Heart right ventricle (tissue), 16 donors: ENCODE measurements around the gene CLCA2. TPM values are rescaled to one million over a fixed set of nuclear protein-coding genes. Genes with fewer than 3 reads are reported as not detected.

Experiments
- ATAC-seq, 8 donors: fragments of 200-7000 bp; cut with Tn5 transposase; one replicate each; pipeline ENCODE4 v1.9.1; 2020; ENCODE audit warnings: mild to moderate bottlenecking in 8 of 8, moderate library complexity in 8 of 8, moderate number of reproducible peaks in 1 of 8
- DNase-seq, 2 donors: peaks; one replicate each; pipeline ENCODE4 v3.0.0-alpha.2; 2020
- H3K27ac ChIP-seq, 10 donors: fragments of 200-600 bp; sonication (generic) in 2 of 10; one replicate each; pipeline versions ENCODE4 v1.5.0 to v1.8.0; 2020 to 2022; ENCODE audit warnings: mild to moderate bottlenecking in 3 of 10
- H3K27me3 ChIP-seq, 7 donors: fragments of 200-600 bp; one replicate each; pipeline ENCODE4 v1.8.0; 2021 to 2022; ENCODE audit warnings: mild to moderate bottlenecking in 2 of 7
- H3K36me3 ChIP-seq, 9 donors: fragments of 200-600 bp; sonication (generic) in 1 of 9; one replicate each; pipeline versions ENCODE4 v1.5.0 to v1.8.0; 2020 to 2022; ENCODE audit warnings: mild to moderate bottlenecking in 2 of 9
- H3K4me1 ChIP-seq, 9 donors: fragments of 200-600 bp; sonication (generic) in 1 of 9; one replicate each; pipeline versions ENCODE4 v1.5.0 to v1.8.0; 2020 to 2022; ENCODE audit warnings: mild to moderate bottlenecking in 4 of 9
- H3K4me3 ChIP-seq, 10 donors: fragments of 200-600 bp; sonication (generic) in 2 of 10; one replicate each; pipeline versions ENCODE4 v1.5.0 to v1.8.0; 2020 to 2022; ENCODE audit warnings: mild to moderate bottlenecking in 7 of 10, moderate library complexity in 2 of 10
- H3K9me3 ChIP-seq, 11 donors: fragments of 200-600 bp in 10 of 11; sonication (generic) in 2 of 11; one replicate each; pipeline versions ENCODE4 v1.5.0 to v1.8.0; 2013 to 2022; ENCODE audit warnings: mild to moderate bottlenecking in 2 of 11, control low read depth in 1 of 11, moderate library complexity in 1 of 11
- CTCF ChIP-seq, 9 donors: fragments of 200-600 bp; sonication (generic) in 2 of 9; IDR thresholded peaks; one replicate each; pipeline versions ENCODE4 v1.5.0 to v1.8.0; 2021 to 2022; ENCODE audit warnings: antibody characterized with exemption in 9 of 9, mild to moderate bottlenecking in 5 of 9, moderate library complexity in 1 of 9
- WGBS, 2 donors: extraction: QIAGEN DNeasy Blood & Tissue Kit; methylation state at CpG; one replicate each; pipeline ENCODE4 v1.1.7; 2013; ENCODE audit warnings: inconsistent platforms in 1 of 2; 5-methylcytosine and 5-hydroxymethylcytosine counted together
- intact Hi-C, 10 donors: fragments of 100-400 bp; cut with DNase I; formaldehyde crosslinking; loops; one replicate each; pipeline versions ENCODE4 v1.11.1 to v1.14.2; 2022
- polyA plus RNA-seq, 2 donors: library from polyadenylated mRNA; stranded (reverse); fragments of 200-250 nt; gene quantifications; one replicate each; pipeline ENCODE4 v1.2.3, GENCODE V29; 2013
- total RNA-seq, 10 donors: library from RNA; stranded (reverse); fragmentation: NEBNext Ultra II Directional in 3 of 10; extraction: Animal tissue kit (Norgen Biotek cat#: 25700) in 3 of 10; gene quantifications; one replicate each; pipeline versions ENCODE4 v1.2.1 to v1.2.4, GENCODE V29; 2021 to 2023
- donor health status: Arrhythmogenic right ventricular cardiomyopathy.
- donor health status: ischemic (EF 13 %, LVEDD 7.1; RV severe dilation, severe dysfunction).
- donor health status: healthy with polysubstance abuse.
- donor health status: DM: no; HTN: yes; CAD: no.
- donor health status: DM: no; HTN: no; CAD: no.
- donor health status: ischemic (EF 25% LVEDD 6.9; RV normal size, moderate dysfunction).
- donor health status: ischemic (EF 25% LVEDD 5.7; RV mildly dilated, moderate dysfunction).
- donor health status: healthy.
- donor health status: DM: yes; HTN: yes; CAD: no.
- donor health status: Ischemic cardiomyopathy.
- donor health status: ischemic (EF 35%, LVEDD 5.7; RV mildly dilated, moderate dysfunction).
- donor health status: nonischemic (EF 11% LVEDD 7.7; RV severe dilation, severe dysfunction).
- donor health status: DM: yes; HTN: yes; CAD: no.
- donor health status: PGD.
- donor health status: ischemic (EF 29% LVEDD 5.4; RV normal size, mild dysfunction).
- donor health status: nonischemic (EF 23%, LVEDD 6.1; RV moderate dilation, normal function).

CLCA2 gene
- total and polyA plus RNA-seq, 12 donors: 0.03 to 0.07 TPM; not detected in 10

GRCh38 chr1:86380257-86380861 lies 43.6 kb upstream of the CLCA2 start:
- H3K27me3 ChIP-seq: no peaks in the 10 kb centered on the region
- H3K9me3 ChIP-seq: peaks cover 0 to 8% (median 0%) of the 10 kb centered on the region in 11 donors
- H3K4me1 ChIP-seq: peaks cover 0 to 23% (median 0%) of the 10 kb centered on the region in 9 donors
- WGBS, 2 donors: 6% methylated on average over 4 of the region's 4 CpGs
- H3K27ac ChIP-seq: peak overlapping the region in 1 of 10 donors; percentile 31
- intact Hi-C loops: loop anchor here in 8 of 10 donors (2.0 to 10.0 kb wide), 9 partner anchors 122 to 954 kb away; partner anchors contain the start of gene SH3GLB1 (in 4 of the 8)
- peaks cover 0 to 26% (median 0%) of the 10 kb centered on the region in 9 donors for H3K36me3 ChIP-seq
- DNase-seq: no peak
- peak; percentile 39 to 94 (median 82) for TF ChIP-seq CTCF (IDR thresholded peaks at IDR 0.05)
- peak in 5 of 8 donors; percentile 58 to 77 (median 65) for ATAC-seq
- H3K4me3 ChIP-seq: peak overlapping the region in 4 of 10 donors; percentile 10 to 43 (median 22)

DNA sequence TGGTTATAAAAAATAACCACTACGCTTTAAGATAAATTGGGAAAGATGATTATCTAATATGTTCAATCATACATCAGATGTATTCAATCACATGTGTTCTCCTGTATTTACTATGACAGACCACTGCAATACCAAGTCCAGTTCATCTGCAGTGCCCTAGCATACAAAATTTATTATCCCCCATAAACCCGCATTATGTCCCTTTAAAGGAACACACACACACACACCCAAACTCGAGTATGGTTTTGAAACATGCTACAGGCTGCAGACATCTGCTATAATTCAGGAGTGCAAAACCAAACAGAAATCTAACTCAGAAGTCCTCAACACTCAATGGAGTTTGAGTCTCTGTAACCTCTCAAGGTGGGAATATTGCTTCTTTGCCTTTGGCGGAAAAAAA lies 42.7 kb upstream of the CLCA2 start:
- no peak for TF ChIP-seq CTCF (IDR thresholded peaks at IDR 0.05)
- intact Hi-C loops: loop anchor here in 8 of 10 donors (2.0 to 10.0 kb wide), 9 partner anchors 122 to 954 kb away; partner anchors contain the start of gene SH3GLB1 (in 4 of the 8)
- Histone ChIP-seq H3K4me1 (peaks cover 0 to 23% (median 0%) of the 10 kb centered on the region in 9 donors), H3K27ac (peak overlapping the region in 2 of 10 donors; percentile 0 to 5), H3K4me3 (peak overlapping the region in 3 of 10 donors; percentile 10 to 43 (median 20)), H3K27me3 (no peaks in the 10 kb centered on the region), H3K36me3 (peaks cover 0 to 18% (median 0%) of the 10 kb centered on the region in 9 donors), H3K9me3 (peaks cover 0 to 8% (median 0%) of the 10 kb centered on the region in 11 donors)
- WGBS, 2 donors: 66 to 73% methylated on average over 4 of the region's 4 CpGs
- no peak for ATAC-seq
- DNase-seq: no peak

DNA sequence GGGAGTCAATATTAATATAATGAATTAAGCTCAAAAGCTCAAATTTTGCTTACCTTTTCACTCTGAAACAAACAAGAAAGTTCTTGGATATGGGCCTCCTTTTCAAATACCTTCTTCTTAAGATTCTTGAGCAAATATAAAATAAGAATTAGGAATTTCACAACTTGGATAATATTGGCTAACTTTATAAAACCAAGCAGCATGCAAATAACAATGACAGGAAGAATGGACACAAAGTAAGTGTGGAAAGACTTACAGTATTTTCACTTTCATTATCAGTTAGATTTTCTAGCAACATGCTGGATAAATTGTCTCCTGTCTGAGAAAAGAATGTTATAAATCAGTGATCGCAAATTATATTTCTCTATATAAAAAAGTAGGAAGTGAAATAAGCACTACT lies 41.1 kb upstream of the CLCA2 start:
- Histone ChIP-seq H3K4me1 (peaks cover 0 to 23% (median 0%) of the 10 kb centered on the region in 9 donors), H3K27ac (peak overlapping the region in 8 of 10 donors; percentile 12 to 79 (median 62)), H3K36me3 (peaks cover 0 to 8% (median 0%) of the 10 kb centered on the region in 9 donors), H3K9me3 (no peaks in the 10 kb centered on the region), H3K4me3 (peak overlapping the region in 9 of 10 donors; percentile 1 to 43 (median 28)), H3K27me3 (no peaks in the 10 kb centered on the region)
- TF ChIP-seq CTCF (IDR thresholded peaks at IDR 0.05): no peak
- ATAC-seq (peak in 1 of 8 donors; percentile 42), DNase-seq (no peak)
- WGBS, 2 donors: 41 to 75% methylated on average over 1 of the region's 1 CpG
- intact Hi-C loops: loop anchor here in 7 of 10 donors (5.0 to 10.0 kb wide), 7 partner anchors 122 to 952 kb away; partner anchors contain the start of gene SH3GLB1 (in 4 of the 7)

GRCh38 chr1:86387916-86388627 lies 35.9 kb upstream of the CLCA2 start:
- peaks cover 0 to 12% (median 0%) of the 10 kb centered on the region in 11 donors for H3K9me3 ChIP-seq
- H3K36me3 ChIP-seq: no peaks in the 10 kb centered on the region
- DNase-seq (no peak), ATAC-seq (no peak)
- no peak overlapping the region for H3K4me3 ChIP-seq
- intact Hi-C loops: loop anchor here in 6 of 10 donors (5.0 to 10.0 kb wide), 6 partner anchors 114 to 947 kb away; partner anchors contain the start of gene SH3GLB1 (in 4 of the 6)
- H3K27me3 ChIP-seq: no peaks in the 10 kb centered on the region
- H3K4me1 ChIP-seq: peaks cover 0 to 25% (median 0%) of the 10 kb centered on the region in 9 donors
- no peak for TF ChIP-seq CTCF (IDR thresholded peaks at IDR 0.05)
- 96 to 97% methylated on average over 3 of the region's 3 CpGs for WGBS, 2 donors
- H3K27ac ChIP-seq: no peak overlapping the region
